HepG2 (cell line): Measurements from ENCODE around the gene RSBN1.
"Not testable (repeated sequence)": the region's sequence is repeated elsewhere in the genome, so short reads cannot be mapped to it uniquely, and the experiment has no call there.

Experiments
- EEA1 ChIP-seq: sonication (generic); formaldehyde crosslinking; IDR thresholded peaks from 2 replicates; pipeline ENCODE4 v1.5.1; 2020; ENCODE audit warnings: mild to moderate bottlenecking, missing genetic modification reagents, borderline replicate concordance
- ELF1 ChIP-seq: sonication (generic); formaldehyde crosslinking; IDR thresholded peaks from 2 replicates; pipeline ENCODE4 v1.4.0; 2020; ENCODE audit warnings: missing genetic modification reagents
- GTF2F1 ChIP-seq: fragments of 150-350 bp; IDR thresholded peaks from 2 replicates; pipeline ENCODE4 v1.6.1; 2014; ENCODE audit warnings: low read length
- MBD4 ChIP-seq: IDR thresholded peaks from 2 replicates; pipeline ENCODE4 v1.6.1; 2012; ENCODE audit warnings: low read length, inconsistent platforms, borderline replicate concordance
- NR2F2 ChIP-seq: IDR thresholded peaks from 2 replicates; pipeline ENCODE4 v1.6.1; 2012; ENCODE audit warnings: low read depth, inconsistent platforms, borderline replicate concordance
- PHF21A ChIP-seq: sonication (generic); formaldehyde crosslinking; IDR thresholded peaks from 2 replicates; pipeline ENCODE4 v1.5.0; 2020; ENCODE audit warnings: mild to moderate bottlenecking, missing genetic modification reagents
- POLR2AphosphoS5 ChIP-seq: IDR thresholded peaks from 2 replicates; pipeline ENCODE4 v1.6.1; 2012; ENCODE audit warnings: low read depth, low read length
- REST ChIP-seq, 2 experiments: IDR thresholded peaks; 2 replicates each; pipeline ENCODE4 v1.6.1; 2011 to 2012; ENCODE audit warnings: low read length in 2 of 2, borderline replicate concordance in 1 of 2, low read depth in 1 of 2, mild to moderate bottlenecking in 1 of 2, moderate library complexity in 1 of 2
- RXRA ChIP-seq: sonication (generic); formaldehyde crosslinking; IDR thresholded peaks from 2 replicates; pipeline ENCODE4 v1.5.1; 2020; ENCODE audit warnings: missing genetic modification reagents
- SETDB1 ChIP-seq: sonication (generic); formaldehyde crosslinking; IDR thresholded peaks from 2 replicates; pipeline ENCODE4 v1.5.1; 2020; ENCODE audit warnings: missing genetic modification reagents, mild to moderate bottlenecking, borderline replicate concordance
- SP140L ChIP-seq: sonication (generic); formaldehyde crosslinking; IDR thresholded peaks from 2 replicates; pipeline ENCODE4 v1.4.0; 2020; ENCODE audit warnings: missing genetic modification reagents, borderline replicate concordance
- TF ChIP-seq, protein P1 (sequence below): sonication (generic); formaldehyde crosslinking; IDR thresholded peaks from 2 replicates; pipeline ENCODE4 v1.5.0; 2020; ENCODE audit warnings: missing genetic modification reagents

DNA sequence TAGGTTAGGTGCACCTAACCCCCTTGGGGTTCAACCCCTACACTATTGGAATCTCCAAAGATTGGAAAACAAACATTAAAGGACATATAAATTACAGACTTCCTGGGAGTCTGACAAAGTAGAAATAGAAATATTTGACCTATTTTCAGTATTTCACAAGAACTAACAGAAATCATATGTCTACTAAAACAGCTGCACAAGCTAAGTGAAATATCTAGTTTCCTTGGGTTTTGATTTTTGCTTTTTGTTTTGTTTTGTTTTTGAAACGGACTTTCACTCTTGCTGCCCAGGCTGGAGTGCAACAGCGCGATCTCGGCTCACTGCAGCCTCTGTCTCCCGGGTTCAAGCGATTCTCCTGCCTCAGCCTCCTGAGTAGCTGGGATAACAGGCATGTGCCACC lies 40.4 kb upstream of the RSBN1 start:
- TF ChIP-seq SP140L; NR2F2; SETDB1 (CRISPR knock-in tag); PHF21A (CRISPR knock-in tag); REST (IDR thresholded peaks at IDR 0.05; ENCODE audit: borderline replicate concordance in 1 of 2, low read depth in 1 of 2, low read length in 2 of 2); EEA1 (CRISPR knock-in tag); POLR2AphosphoS5; MBD4; GTF2F1; RXRA; ELF1 (CRISPR knock-in tag): not testable (repeated sequence)
- TF ChIP-seq, protein P1, sequence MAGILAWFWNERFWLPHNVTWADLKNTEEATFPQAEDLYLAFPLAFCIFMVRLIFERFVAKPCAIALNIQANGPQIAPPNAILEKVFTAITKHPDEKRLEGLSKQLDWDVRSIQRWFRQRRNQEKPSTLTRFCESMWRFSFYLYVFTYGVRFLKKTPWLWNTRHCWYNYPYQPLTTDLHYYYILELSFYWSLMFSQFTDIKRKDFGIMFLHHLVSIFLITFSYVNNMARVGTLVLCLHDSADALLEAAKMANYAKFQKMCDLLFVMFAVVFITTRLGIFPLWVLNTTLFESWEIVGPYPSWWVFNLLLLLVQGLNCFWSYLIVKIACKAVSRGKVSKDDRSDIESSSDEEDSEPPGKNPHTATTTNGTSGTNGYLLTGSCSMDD = not testable (repeated sequence)
